ENCODE measurements around the gene SND1.

GRCh38 chr7:128069373-128070364 lies 417.7 kb downstream of the SND1 start:
- no peak for TF ChIP-seq EZH2 (IDR thresholded peaks at IDR 0.05; ENCODE audit: low read length, missing control alignments)
- no peak for TF ChIP-seq CTCF (conservative IDR thresholded peaks at IDR 0.05 in 1 of 2, IDR thresholded peaks at IDR 0.05 in 1 of 2; ENCODE audit: low read depth in 1 of 2, low read length in 2 of 2)
